Measurements from ENCODE around the gene GPD2. TPM values are rescaled to one million over a fixed set of nuclear protein-coding genes. Genes with fewer than 3 reads are reported as not detected.

Gene GPD2
- total RNA-seq, 1 experiment from 2014 or later, result 32.2 TPM

GRCh38 chr2:156522864-156523440 is 86.8 kb downstream of the GPD2 start (continued):
- no peak for TF ChIP-seq MXD4 (CRISPR knock-in tag; IDR thresholded peaks at IDR 0.05; ENCODE audit: borderline replicate concordance)
- no peak for TF ChIP-seq JAZF1 (CRISPR knock-in tag; IDR thresholded peaks at IDR 0.05)
- no peak for TF ChIP-seq E2F4 (CRISPR knock-in tag; IDR thresholded peaks at IDR 0.05; ENCODE audit: borderline replicate concordance, low read depth)
- TF ChIP-seq ZNF232 (CRISPR knock-in tag; IDR thresholded peaks at IDR 0.05), result no peak
- TF ChIP-seq FOXP1 (CRISPR knock-in tag; IDR thresholded peaks at IDR 0.05; ENCODE audit: borderline replicate concordance), result no peak

GRCh38 chr2:156526950-156527636 is 90.9 kb downstream of the GPD2 start:
- Mint-ChIP-seq H3K36me3 (0 out of 2 replicates have a peak, but pooled peaks cover 3% of the 10 kb centered on the region), H3K27ac (no peak overlapping the region), H3K9me3 (no peaks in the 10 kb centered on the region), H3K4me3 (no peak overlapping the region), H3K4me1 (no peaks in the 10 kb centered on the region), H3K27me3 (ENCODE audit: low read depth) (no peaks in the 10 kb centered on the region)
- ChIA-PET POLR2A (no interaction called here), CTCF (no interaction called here)
- no peak for ATAC-seq
- DNase-seq (ENCODE audit: low spot score), result no peak
- TF ChIP-seq MYBL2 (CRISPR knock-in tag; IDR thresholded peaks at IDR 0.05) (no peak), ERG (CRISPR knock-in tag; IDR thresholded peaks at IDR 0.05) (no peak), ZBTB43 (CRISPR knock-in tag; IDR thresholded peaks at IDR 0.05) (no peak), E2F4 (CRISPR knock-in tag; IDR thresholded peaks at IDR 0.05; ENCODE audit: borderline replicate concordance, low read depth) (no peak), ARID4B (CRISPR knock-in tag; IDR thresholded peaks at IDR 0.05; ENCODE audit: borderline replicate concordance) (no peak), JUN (CRISPR knock-in tag; IDR thresholded peaks at IDR 0.05) (no peak), SMAD4 (CRISPR knock-in tag; IDR thresholded peaks at IDR 0.05) (no peak), TEAD1 (CRISPR knock-in tag; IDR thresholded peaks at IDR 0.05) (no peak), CREM (CRISPR knock-in tag; IDR thresholded peaks at IDR 0.05) (no peak), NFYB (CRISPR knock-in tag; conservative IDR thresholded peaks at IDR 0.05; ENCODE audit: low read depth) (no peak), NR1H2 (CRISPR knock-in tag; IDR thresholded peaks at IDR 0.05) (no peak), ZNF121 (CRISPR knock-in tag; IDR thresholded peaks at IDR 0.05) (no peak), ATF6 (CRISPR knock-in tag; IDR thresholded peaks at IDR 0.05) (no peak), KAT7 (CRISPR knock-in tag; IDR thresholded peaks at IDR 0.05; ENCODE audit: borderline replicate concordance) (no peak), ESRRA (CRISPR knock-in tag; IDR thresholded peaks at IDR 0.05; ENCODE audit: borderline replicate concordance) (no peak), AR (CRISPR knock-in tag; IDR thresholded peaks at IDR 0.05) (no peak)
